ENCODE data around the gene PRKCQ.

DNA sequence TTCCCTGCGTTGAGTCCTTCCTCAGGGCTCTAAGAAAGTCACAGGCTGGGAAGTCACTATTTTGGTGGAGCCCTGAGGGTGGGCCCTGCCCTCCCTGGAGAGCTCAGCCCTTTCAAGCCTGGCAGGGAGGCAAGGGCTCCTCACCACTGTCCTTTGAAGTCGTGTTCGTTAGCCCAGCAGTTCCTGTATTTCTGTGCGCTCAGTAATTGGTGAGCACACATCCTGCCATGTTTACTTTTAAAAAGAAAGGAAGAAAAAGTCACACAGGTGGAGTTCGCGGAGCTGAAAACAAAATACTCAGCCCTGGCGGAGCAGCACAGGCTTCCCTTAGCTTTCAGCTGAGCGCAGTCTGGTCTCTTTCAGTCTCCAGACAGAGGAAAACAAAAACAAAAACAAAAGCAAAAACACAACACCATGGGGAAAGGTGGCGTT is 37.1 kb downstream of the PRKCQ start:
- no peak for TF ChIP-seq CTCF (IDR thresholded peaks at IDR 0.05; ENCODE audit: low read length)
- no peak for TF ChIP-seq EZH2phosphoT487 (IDR thresholded peaks at IDR 0.05; ENCODE audit: low read length)

Data from MM.1S (cell line).